Activated CD4-positive, alpha-beta T cell treated with anti-CD3 and anti-CD28 coated beads, Interleukin-2, amount 50 U/mL, for 1 hour (primary cell): Measurements from ENCODE around the gene IPO4.

Experiments
- DNase-seq: peaks from one replicate; pipeline ENCODE4 v3.0.0-alpha.2; 2020

The IPO4 gene

GRCh38 chr14:24192933-24193332 lies 4.3 kb upstream of the IPO4 start:
- DNase-seq = no peak

- DNase-seq = no peak
Measured at GRCh38 chr14:24190416-24190815, 1.8 kb upstream of the IPO4 start.

GRCh38 chr14:24189460-24189859 lies 844 bp upstream of the IPO4 start:
- DNase-seq = no peak

GRCh38 chr14:24189059-24189375 lies 401 bp upstream of the IPO4 start:
- DNase-seq = no peak

- DNase-seq = no peak
Measured at GRCh38 chr14:24187539-24187915, 1.1 kb downstream of the IPO4 start.

- DNase-seq = no peak
Measured at GRCh38 chr14:24186831-24187538, 1.6 kb downstream of the IPO4 start.

GRCh38 chr14:24185741-24186140 lies 2.9 kb downstream of the IPO4 start:
- DNase-seq = no peak

GRCh38 chr14:24185026-24185425 lies 3.6 kb downstream of the IPO4 start:
- no peak for DNase-seq

- DNase-seq = no peak
Measured at GRCh38 chr14:24184104-24184970, 4.3 kb downstream of the IPO4 start.

- DNase-seq = no peak
Measured at GRCh38 chr14:24183014-24183481, 5.6 kb downstream of the IPO4 start.

- DNase-seq = no peak
Measured at GRCh38 chr14:24182110-24182882, 6.3 kb downstream of the IPO4 start.

- DNase-seq = no peak
Measured at GRCh38 chr14:24181371-24182077, 7.1 kb downstream of the IPO4 start.

GRCh38 chr14:24179961-24180796 lies 8.4 kb downstream of the IPO4 start:
- no peak for DNase-seq

- no peak for DNase-seq
Measured at GRCh38 chr14:24179294-24179960, 9.2 kb downstream of the IPO4 start.

GRCh38 chr14:24178399-24179178 lies 10.0 kb downstream of the IPO4 start:
- no peak for DNase-seq

GRCh38 chr14:24177891-24178290 lies 10.7 kb downstream of the IPO4 start:
- no peak for DNase-seq

GRCh38 chr14:24177041-24177825 lies 11.4 kb downstream of the IPO4 start:
- DNase-seq = no peak

GRCh38 chr14:24176599-24176998 lies 12.0 kb downstream of the IPO4 start:
- DNase-seq = no peak

GRCh38 chr14:24172871-24173281 lies 15.7 kb downstream of the IPO4 start:
- DNase-seq = no peak
